Type B pancreatic cell (in vitro differentiated cells): Measurements from ENCODE around the gene UBQLN4. TPM values are rescaled to one million over a fixed set of nuclear protein-coding genes. Genes with fewer than 3 reads are reported as not detected.

Experiments used
- DNase-seq: peaks from one replicate; pipeline ENCODE4 v3.0.0; 2021; ENCODE audit warnings: mixed read lengths; ENCODE audit not compliant: unreplicated experiment; ENCODE audit errors: extremely low spot score
- H3K27ac Mint-ChIP-seq: 2 replicates; pipeline ENCODE4 v1.8.0; 2021; ENCODE audit warnings: mild to moderate bottlenecking, mixed read lengths
- H3K27me3 Mint-ChIP-seq: 2 replicates; pipeline ENCODE4 v1.8.0; 2021; ENCODE audit warnings: mixed read lengths
- H3K36me3 Mint-ChIP-seq: 2 replicates; pipeline ENCODE4 v1.8.0; 2021; ENCODE audit warnings: mixed read lengths
- H3K4me1 Mint-ChIP-seq: one replicate; pipeline ENCODE4 v1.8.0; 2021; ENCODE audit warnings: mixed read lengths; ENCODE audit not compliant: unreplicated experiment
- H3K4me3 Mint-ChIP-seq: 2 replicates; pipeline ENCODE4 v1.8.0; 2021; ENCODE audit warnings: mild to moderate bottlenecking, mixed read lengths
- H3K9me3 Mint-ChIP-seq: 2 replicates; pipeline ENCODE4 v1.8.0; 2021; ENCODE audit warnings: mixed read lengths
- total RNA-seq: library from RNA; stranded (reverse); gene quantifications from 2 replicates; pipeline ENCODE4 v1.2.1, GENCODE V29; 2021; ENCODE audit warnings: low replicate concordance
- TF ChIP-seq, protein P1 (sequence below): fragments of 200-600 bp; sonication (generic); conservative IDR thresholded peaks from 2 replicates; pipeline ENCODE4 v1.5.0; 2021; ENCODE audit warnings: antibody characterized with exemption, mild to moderate bottlenecking

The UBQLN4 gene
- total RNA-seq, 1 donor from 2014 or later: 54.5 TPM

DNA sequence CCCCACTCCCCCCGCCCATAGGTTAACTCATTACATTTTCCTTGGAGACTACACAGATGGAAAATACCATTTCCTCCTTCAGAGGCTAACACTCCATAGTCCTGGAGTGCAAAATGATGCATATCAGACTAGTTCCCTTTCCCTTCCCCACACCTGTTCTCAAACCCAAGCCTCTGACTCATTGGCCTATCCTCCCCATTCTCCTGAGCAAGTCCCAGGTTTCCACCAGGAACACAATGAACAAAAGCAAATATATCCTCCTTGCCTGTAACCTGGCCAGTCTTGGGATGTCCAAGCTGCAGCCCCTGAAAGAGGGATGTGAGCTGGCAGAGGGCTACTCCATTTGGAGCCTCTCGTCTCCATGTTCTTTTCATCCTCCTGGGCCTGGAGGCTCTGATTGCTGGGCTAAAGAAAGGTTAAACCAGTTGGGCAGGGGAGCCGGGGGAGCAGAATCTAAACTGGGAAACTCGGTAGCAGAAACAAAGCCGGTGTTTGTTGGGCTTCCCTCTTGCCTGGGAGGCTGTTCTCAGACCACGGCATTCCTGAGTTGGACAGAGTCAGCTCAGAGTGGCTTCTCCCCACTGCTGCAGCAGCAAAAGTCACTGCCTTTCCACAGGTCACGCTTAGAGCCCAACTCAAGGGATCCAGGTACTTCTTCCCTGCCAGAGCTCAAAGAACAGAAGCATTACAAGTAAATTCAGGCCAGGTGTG is 46.8 kb downstream of the UBQLN4 start:
- no peak overlapping the region for H3K27ac Mint-ChIP-seq
- H3K27me3 Mint-ChIP-seq: no peaks in the 10 kb centered on the region
- peaks cover 15% of the 10 kb centered on the region for H3K4me1 Mint-ChIP-seq
- DNase-seq: no peak
- H3K36me3 Mint-ChIP-seq: peaks cover 30% of the 10 kb centered on the region
- no peak overlapping the region for H3K4me3 Mint-ChIP-seq
- TF ChIP-seq, protein P1, sequence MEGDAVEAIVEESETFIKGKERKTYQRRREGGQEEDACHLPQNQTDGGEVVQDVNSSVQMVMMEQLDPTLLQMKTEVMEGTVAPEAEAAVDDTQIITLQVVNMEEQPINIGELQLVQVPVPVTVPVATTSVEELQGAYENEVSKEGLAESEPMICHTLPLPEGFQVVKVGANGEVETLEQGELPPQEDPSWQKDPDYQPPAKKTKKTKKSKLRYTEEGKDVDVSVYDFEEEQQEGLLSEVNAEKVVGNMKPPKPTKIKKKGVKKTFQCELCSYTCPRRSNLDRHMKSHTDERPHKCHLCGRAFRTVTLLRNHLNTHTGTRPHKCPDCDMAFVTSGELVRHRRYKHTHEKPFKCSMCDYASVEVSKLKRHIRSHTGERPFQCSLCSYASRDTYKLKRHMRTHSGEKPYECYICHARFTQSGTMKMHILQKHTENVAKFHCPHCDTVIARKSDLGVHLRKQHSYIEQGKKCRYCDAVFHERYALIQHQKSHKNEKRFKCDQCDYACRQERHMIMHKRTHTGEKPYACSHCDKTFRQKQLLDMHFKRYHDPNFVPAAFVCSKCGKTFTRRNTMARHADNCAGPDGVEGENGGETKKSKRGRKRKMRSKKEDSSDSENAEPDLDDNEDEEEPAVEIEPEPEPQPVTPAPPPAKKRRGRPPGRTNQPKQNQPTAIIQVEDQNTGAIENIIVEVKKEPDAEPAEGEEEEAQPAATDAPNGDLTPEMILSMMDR: no peak
- no peaks in the 10 kb centered on the region for H3K9me3 Mint-ChIP-seq

DNA sequence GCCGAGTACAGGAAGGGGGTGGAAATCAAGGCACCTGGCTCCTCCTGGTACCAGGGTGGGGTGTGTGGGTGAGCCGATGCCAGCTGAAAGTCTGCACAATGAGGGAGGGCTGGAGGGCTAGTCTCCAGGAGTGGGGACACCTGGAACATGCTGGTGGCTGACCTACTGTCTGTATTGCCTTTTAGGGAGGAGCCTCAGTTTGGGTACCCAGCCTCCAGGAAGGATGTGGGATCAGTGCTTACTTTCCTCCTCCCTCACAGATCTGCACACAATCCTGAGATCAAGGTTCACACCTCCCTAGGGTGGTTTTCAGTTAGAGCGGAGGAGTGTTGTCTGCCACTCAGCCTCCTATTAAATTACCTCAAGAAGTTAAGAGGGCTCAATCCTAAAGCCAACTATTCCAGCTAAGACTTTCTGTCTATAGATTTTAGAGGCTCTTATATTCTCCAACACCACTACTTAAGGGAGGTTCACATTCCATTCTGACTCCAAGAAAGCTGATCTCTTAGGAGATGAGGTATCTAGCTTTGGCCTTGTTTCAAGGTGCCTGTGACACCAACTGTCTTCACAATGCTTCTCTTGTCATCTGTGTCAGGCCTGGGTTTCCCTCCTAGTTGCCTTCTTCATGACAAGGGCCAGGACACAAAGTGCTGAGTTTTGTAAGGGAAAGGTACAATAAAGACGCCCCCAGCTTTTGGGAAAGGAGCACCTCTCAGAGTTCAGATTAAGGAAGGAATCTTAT is 48.6 kb downstream of the UBQLN4 start:
- no peak for DNase-seq
- Mint-ChIP-seq H3K9me3 (no peaks in the 10 kb centered on the region), H3K36me3 (peaks cover 16% of the 10 kb centered on the region), H3K27ac (no peak overlapping the region), H3K4me3 (no peak overlapping the region), H3K4me1 (peaks cover 20% of the 10 kb centered on the region), H3K27me3 (no peaks in the 10 kb centered on the region)
- TF ChIP-seq, protein P1: no peak

DNA sequence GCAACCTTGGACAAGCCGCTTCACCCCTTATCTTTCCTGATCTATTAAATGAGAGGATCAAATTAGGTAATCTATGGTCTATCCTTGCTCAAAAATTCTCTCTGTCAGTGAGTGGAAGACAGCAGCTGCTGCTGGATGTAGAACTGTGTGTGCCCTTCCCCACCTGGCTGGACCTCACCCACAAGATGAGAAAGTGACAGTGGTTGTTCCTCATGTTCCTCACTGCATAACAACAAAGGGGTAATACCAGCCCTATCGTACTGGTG is 49.7 kb downstream of the UBQLN4 start:
- Mint-ChIP-seq H3K4me1 (peaks cover 14% of the 10 kb centered on the region), H3K4me3 (no peak overlapping the region), H3K27me3 (no peaks in the 10 kb centered on the region), H3K27ac (no peak overlapping the region), H3K9me3 (no peaks in the 10 kb centered on the region), H3K36me3 (peaks cover 10% of the 10 kb centered on the region)
- TF ChIP-seq, protein P1: no peak
- no peak for DNase-seq

DNA sequence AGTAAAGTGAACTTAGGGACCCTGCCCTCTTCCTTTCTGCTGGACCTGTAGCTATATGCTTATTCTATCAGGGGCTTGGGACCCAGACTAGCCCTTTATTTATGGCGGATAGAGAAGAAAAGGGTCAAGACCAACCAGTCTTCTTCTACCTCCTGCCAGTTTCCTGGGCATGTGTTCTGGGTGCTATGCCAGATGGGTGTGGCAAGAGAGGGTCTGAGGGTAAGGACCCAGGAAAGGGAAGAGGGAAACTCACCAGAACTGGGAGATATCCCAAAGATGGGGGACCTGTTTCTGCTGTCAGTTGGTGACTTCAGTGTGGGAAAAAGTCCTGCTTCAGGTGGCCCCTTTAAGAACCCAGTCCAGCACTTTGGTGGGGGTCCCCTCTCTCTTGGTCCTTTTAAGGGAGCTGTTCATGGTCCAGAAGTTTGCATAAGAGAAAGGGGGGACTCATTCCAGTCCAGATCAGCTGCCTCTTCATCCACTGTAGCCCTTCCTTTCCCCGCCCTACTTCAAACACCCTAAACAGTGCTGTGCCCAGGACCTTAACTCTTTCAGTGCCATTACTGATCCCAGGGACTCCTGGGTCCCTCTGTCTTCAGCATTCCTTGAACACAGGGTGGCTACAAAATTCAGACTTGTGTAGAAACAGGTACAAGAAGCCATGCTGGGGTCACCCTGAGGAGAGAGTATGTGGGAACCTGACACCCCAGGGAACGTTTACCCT is 51.2 kb downstream of the UBQLN4 start:
- no peak overlapping the region for H3K27ac Mint-ChIP-seq
- TF ChIP-seq, protein P1: no peak
- H3K36me3 Mint-ChIP-seq: peaks cover 4% of the 10 kb centered on the region
- H3K9me3 Mint-ChIP-seq: no peaks in the 10 kb centered on the region
- no peak overlapping the region for H3K4me3 Mint-ChIP-seq
- H3K27me3 Mint-ChIP-seq: no peaks in the 10 kb centered on the region
- DNase-seq: no peak
- peaks cover 14% of the 10 kb centered on the region for H3K4me1 Mint-ChIP-seq

GRCh38 chr1:156001662-156002171 is 51.9 kb downstream of the UBQLN4 start:
- no peaks in the 10 kb centered on the region for H3K27me3 Mint-ChIP-seq
- DNase-seq: no peak
- H3K4me3 Mint-ChIP-seq: no peak overlapping the region
- TF ChIP-seq, protein P1: no peak
- peaks cover 1% of the 10 kb centered on the region for H3K36me3 Mint-ChIP-seq
- H3K27ac Mint-ChIP-seq: no peak overlapping the region
- H3K4me1 Mint-ChIP-seq: peaks cover 10% of the 10 kb centered on the region
- H3K9me3 Mint-ChIP-seq: no peaks in the 10 kb centered on the region
